ENCODE data around the gene YIF1A. TPM values are rescaled to one million over a fixed set of nuclear protein-coding genes. Genes with fewer than 3 reads are reported as not detected.

YIF1A gene
- polyA plus RNA-seq, 1 experiment, result 228 TPM

GRCh38 chr11:66247801-66248200 lies 41.1 kb downstream of the YIF1A start:
- no peak for DNase-seq (ENCODE audit: low read depth)
- CTCF ChIA-PET, result interaction anchor here (2.5 to 2.6 kb wide), 2 partner anchors 11 to 12 kb away, joined by 7 to 14 read pairs; no protein-coding TSS in a partner anchor
- POLR2A ChIA-PET, result no interaction called here
- Histone ChIP-seq H3K36me3 (ENCODE audit: control insufficient read depth, insufficient read depth, low read length) (peaks cover 14% of the 10 kb centered on the region), H3K27me3 (ENCODE audit: control insufficient read depth, insufficient read depth, low read length) (no peaks in the 10 kb centered on the region), H3K4me3 (ENCODE audit: low read depth, low read length) (no peak overlapping the region)
- no peak for TF ChIP-seq CTCF (IDR thresholded peaks at IDR 0.05; ENCODE audit: insufficient read depth, low read depth, low read length)

- ChIA-PET POLR2A (no interaction called here), CTCF (interaction anchor here (1.2 to 2.6 kb wide), 4 partner anchors 11 to 25 kb away, joined by 3 to 14 read pairs (median 6); no protein-coding TSS in a partner anchor)
- no peak for DNase-seq (ENCODE audit: low read depth)
- no peaks in the 10 kb centered on the region for H3K27me3 ChIP-seq (ENCODE audit: control insufficient read depth, insufficient read depth, low read length)
- no peak overlapping the region for H3K4me3 ChIP-seq (ENCODE audit: low read depth, low read length)
- peaks cover 15% of the 10 kb centered on the region for H3K36me3 ChIP-seq (ENCODE audit: control insufficient read depth, insufficient read depth, low read length)
- TF ChIP-seq CTCF (IDR thresholded peaks at IDR 0.05; ENCODE audit: insufficient read depth, low read depth, low read length), result no peak
Observed at GRCh38 chr11:66247295-66247694, 41.6 kb downstream of the YIF1A start.

- POLR2A ChIA-PET, result no interaction called here
Observed at GRCh38 chr11:66243782-66244535, 45.0 kb downstream of the YIF1A start.

GRCh38 chr11:66242095-66242765 lies 46.7 kb downstream of the YIF1A start:
- Histone ChIP-seq H3K36me3 (ENCODE audit: control insufficient read depth, insufficient read depth, low read length) (peaks cover 21% of the 10 kb centered on the region), H3K27me3 (ENCODE audit: control insufficient read depth, insufficient read depth, low read length) (no peaks in the 10 kb centered on the region), H3K4me3 (ENCODE audit: low read depth, low read length) (no peak overlapping the region)
- no peak for TF ChIP-seq CTCF (IDR thresholded peaks at IDR 0.05; ENCODE audit: insufficient read depth, low read depth, low read length)
- ChIA-PET CTCF (interaction anchor here (0.7 to 2.8 kb wide), 4 partner anchors 8 to 1818 kb away, joined by 3 to 12 read pairs (median 4); no protein-coding TSS in a partner anchor), POLR2A (no interaction called here)
- DNase-seq (ENCODE audit: low read depth), result no peak

More at GRCh38 chr11:66243782-66244535, 45.0 kb downstream of the YIF1A start:
- CTCF ChIA-PET, result interaction anchor here (1.1 to 2.3 kb wide), 2 partner anchors 9 to 21 kb away, joined by 4 to 6 read pairs; no protein-coding TSS in a partner anchor
- no peak for DNase-seq (ENCODE audit: low read depth)
- H3K36me3 ChIP-seq (ENCODE audit: control insufficient read depth, insufficient read depth, low read length), result peaks cover 17% of the 10 kb centered on the region
- H3K27me3 ChIP-seq (ENCODE audit: control insufficient read depth, insufficient read depth, low read length), result no peaks in the 10 kb centered on the region
- TF ChIP-seq CTCF (IDR thresholded peaks at IDR 0.05; ENCODE audit: insufficient read depth, low read depth, low read length), result no peak
- no peak overlapping the region for H3K4me3 ChIP-seq (ENCODE audit: low read depth, low read length)

GRCh38 chr11:66240781-66241136 lies 48.2 kb downstream of the YIF1A start:
- ChIA-PET CTCF (interaction anchor here (1.0 to 2.8 kb wide), 2 partner anchors 10 to 18 kb away, joined by 3 to 12 read pairs; no protein-coding TSS in a partner anchor), POLR2A (no interaction called here)
- no peak for DNase-seq (ENCODE audit: low read depth)
- Histone ChIP-seq H3K27me3 (ENCODE audit: control insufficient read depth, insufficient read depth, low read length) (no peaks in the 10 kb centered on the region), H3K4me3 (ENCODE audit: low read depth, low read length) (no peak overlapping the region), H3K36me3 (ENCODE audit: control insufficient read depth, insufficient read depth, low read length) (peaks cover 23% of the 10 kb centered on the region)
- TF ChIP-seq CTCF (IDR thresholded peaks at IDR 0.05; ENCODE audit: insufficient read depth, low read depth, low read length), result no peak
